OCI-LY7 (cell line): ENCODE results near the gene FAM151A. TPM values are rescaled to one million over a fixed set of nuclear protein-coding genes. Genes with fewer than 3 reads are reported as not detected.

Experiments used
- BruUV-seq: library from RNA; stranded (reverse); fragments of 400-500 nt; replicated peaks from 2 replicates; lab custom pipeline; 2021; lab: Mats Ljungman, UMichigan
- CTCF ChIA-PET: fragments of 300-600 bp; sonication (Branson Sonifier 250); formaldehyde crosslinking; loops from one replicate; lab custom pipeline; 2022; ENCODE audit warnings: antibody characterized with exemption; ENCODE audit not compliant: unreplicated experiment; lab: Charles Lee
- POLR2A ChIA-PET: fragments of 300-600 bp; sonication (Branson Sonifier 250); formaldehyde crosslinking; loops from one replicate; lab custom pipeline; 2022; ENCODE audit warnings: antibody characterized with exemption; lab: Charles Lee
- DNase-seq: peaks from one replicate; pipeline ENCODE4 v3.0.0-alpha.2; 2015; ENCODE audit warnings: low spot score
- H2AFZ ChIP-seq: fragments of 200-600 bp; sonication (generic), shearing (Covaris generic); 2 replicates; pipeline ENCODE4 v1.6.1; 2014; ENCODE audit warnings: mild to moderate bottlenecking, antibody characterized with exemption, low read length, moderate library complexity
- H3K27ac ChIP-seq: fragments of 200-600 bp; sonication (generic); 2 replicates; pipeline ENCODE4 v1.5.1; 2014; ENCODE audit warnings: mixed run types, low read depth, mild to moderate bottlenecking, moderate library complexity, low read length, inconsistent platforms; ENCODE audit not compliant: poor library complexity, severe bottlenecking
- H3K36me3 ChIP-seq: fragments of 200-600 bp; sonication (generic); 2 replicates; pipeline ENCODE4 v1.6.1; 2014; ENCODE audit warnings: mild to moderate bottlenecking, antibody characterized with exemption, low read length, moderate library complexity, mixed read lengths; ENCODE audit not compliant: insufficient read depth
- H3K4me1 ChIP-seq: fragments of 200-600 bp; sonication (generic); 2 replicates; pipeline ENCODE4 v1.5.1; 2014; ENCODE audit warnings: mild to moderate bottlenecking, low read length; ENCODE audit not compliant: insufficient read depth, poor library complexity, severe bottlenecking
- H3K4me2 ChIP-seq: fragments of 200-600 bp; sonication (generic); 2 replicates; pipeline ENCODE4 v1.6.1; 2014; ENCODE audit warnings: mild to moderate bottlenecking, low read length
- H3K4me3 ChIP-seq: fragments of 200-600 bp; sonication (generic); 2 replicates; pipeline ENCODE4 v1.5.1; 2014; ENCODE audit warnings: mild to moderate bottlenecking, low read depth, low read length; ENCODE audit not compliant: poor library complexity, severe bottlenecking
- H3K79me2 ChIP-seq: fragments of 200-600 bp; sonication (generic); 2 replicates; pipeline ENCODE4 v1.6.1; 2016; ENCODE audit warnings: low read depth, mild to moderate bottlenecking, low read length, moderate library complexity, mixed read lengths; ENCODE audit not compliant: insufficient read depth
- H3K9me2 ChIP-seq: fragments of 200-600 bp; sonication (generic); 2 replicates; pipeline ENCODE4 v1.6.1; 2016; ENCODE audit warnings: mild to moderate bottlenecking, low read length, mixed read lengths; ENCODE audit not compliant: insufficient read depth
- H3K9me3 ChIP-seq: fragments of 200-600 bp; sonication (generic); 2 replicates; pipeline ENCODE4 v1.6.1; 2014; ENCODE audit warnings: mild to moderate bottlenecking, mixed run types, low read length, mixed read lengths
- H4K20me1 ChIP-seq: fragments of 200-600 bp; sonication (generic); 2 replicates; pipeline ENCODE4 v1.6.1; 2014; ENCODE audit warnings: mild to moderate bottlenecking, antibody characterized with exemption, low read length, moderate library complexity, mixed read lengths; ENCODE audit not compliant: insufficient read depth
- CTCF ChIP-seq: fragments of 200-600 bp; sonication (generic); conservative IDR thresholded peaks from 2 replicates; pipeline ENCODE4 v1.5.1; 2014; ENCODE audit warnings: mild to moderate bottlenecking, antibody characterized with exemption, low read length, moderate library complexity, mixed read lengths
- EZH2phosphoT487 ChIP-seq: fragments of 200-600 bp; sonication (generic); IDR thresholded peaks from 2 replicates; pipeline ENCODE4 v1.6.1; 2018; ENCODE audit warnings: low read depth, borderline replicate concordance, mild to moderate bottlenecking, mixed run types, antibody characterized with exemption, low read length, moderate library complexity, mixed read lengths
- intact Hi-C: fragments of 100-400 bp; cut with micrococcal nuclease; formaldehyde crosslinking; loops from one replicate; pipeline ENCODE4 v1.10.0; 2022; ENCODE audit not compliant: unreplicated experiment
- total RNA-seq, 2 experiments: library from RNA; depleted of rRNA in 1 of 2; stranded (reverse); fragments of >200 nt in 1 of 2; shearing (Covaris generic) in 1 of 2; gene quantifications; 2 replicates each; pipeline ENCODE4 v1.2.3, GENCODE V29; 2014 to 2022

Gene FAM151A
- total RNA-seq, 2 experiments from 2014 or later, result not detected

- Histone ChIP-seq H3K9me2 (no peaks in the 10 kb centered on the region), H3K79me2 (no peaks in the 10 kb centered on the region), H2AFZ (no peak overlapping the region), H3K4me3 (no peak overlapping the region), H3K9me3 (no peaks in the 10 kb centered on the region), H3K4me2 (no peak overlapping the region), H4K20me1 (no peaks in the 10 kb centered on the region), H3K4me1 (no peaks in the 10 kb centered on the region), H3K36me3 (no peaks in the 10 kb centered on the region), H3K27ac (no peak overlapping the region)
- intact Hi-C loops, result no loop called here
- CTCF ChIA-PET, result no interaction called here
- no peak for DNase-seq
- POLR2A ChIA-PET, result no interaction called here
- BruUV-seq, result no TSS peak
- TF ChIP-seq CTCF, result no peak
- no peak for TF ChIP-seq EZH2phosphoT487
Observed at GRCh38 chr1:54615531-54616279, 7.6 kb downstream of the FAM151A start.

GRCh38 chr1:54614563-54614962 lies 8.8 kb downstream of the FAM151A start:
- Histone ChIP-seq H3K27ac (no peak overlapping the region), H3K4me2 (no peak overlapping the region), H3K9me2 (no peaks in the 10 kb centered on the region), H3K4me3 (no peak overlapping the region), H2AFZ (no peak overlapping the region), H3K36me3 (no peaks in the 10 kb centered on the region), H3K4me1 (no peaks in the 10 kb centered on the region), H3K9me3 (no peaks in the 10 kb centered on the region), H4K20me1 (no peaks in the 10 kb centered on the region), H3K79me2 (no peaks in the 10 kb centered on the region)
- ChIA-PET POLR2A (no interaction called here), CTCF (no interaction called here)
- no peak for DNase-seq
- no TSS peak for BruUV-seq
- TF ChIP-seq EZH2phosphoT487 (no peak), CTCF (no peak)
- intact Hi-C loops, result no loop called here

- CTCF ChIA-PET, result no interaction called here
Observed at GRCh38 chr1:54614024-54614423, 9.3 kb downstream of the FAM151A start.

More at GRCh38 chr1:54614024-54614423, 9.3 kb downstream of the FAM151A start:
- H3K4me3 ChIP-seq, result no peak overlapping the region
- no peak for DNase-seq
- TF ChIP-seq EZH2phosphoT487, result no peak
- no peak for TF ChIP-seq CTCF
- no peaks in the 10 kb centered on the region for H3K4me1 ChIP-seq
- H4K20me1 ChIP-seq, result no peaks in the 10 kb centered on the region
- POLR2A ChIA-PET, result no interaction called here
- intact Hi-C loops, result no loop called here
- no peaks in the 10 kb centered on the region for H3K79me2 ChIP-seq
- H3K36me3 ChIP-seq, result no peaks in the 10 kb centered on the region
- no peak overlapping the region for H3K27ac ChIP-seq
- H3K9me3 ChIP-seq, result no peaks in the 10 kb centered on the region
- BruUV-seq, result no TSS peak
- no peaks in the 10 kb centered on the region for H3K9me2 ChIP-seq
- H2AFZ ChIP-seq, result no peak overlapping the region
- no peak overlapping the region for H3K4me2 ChIP-seq
